HepG2 (cell line): Measurements from ENCODE around the gene SERP1. TPM values are rescaled to one million over a fixed set of nuclear protein-coding genes. Genes with fewer than 3 reads are reported as not detected.
A peak's percentile ranks its signal among the peaks of the same experiment; 100 is the strongest.

Source experiments
- ATAC-seq: fragments of 200-7000 bp; cut with Tn5 transposase; 3 replicates; pipeline ENCODE4 v1.9.1; 2020; ENCODE audit warnings: mild to moderate bottlenecking, moderate library complexity
- BruUV-seq: library from RNA; stranded (reverse); fragments of 400-500 nt; replicated peaks from 2 replicates; lab custom pipeline; 2021; lab: Mats Ljungman, UMichigan
- CTCF ChIA-PET: fragments of 300-600 bp; formaldehyde crosslinking; extraction: SDS; loops from one replicate; lab custom pipeline; 2021; ENCODE audit warnings: low total read pairs, inconsistent platforms, low intra/inter-chr PET ratio; lab: Yijun Ruan, JAX
- POLR2A ChIA-PET: fragments of 350-600 bp; sonication (Branson Sonifier 250); formaldehyde crosslinking; loops from one replicate; lab custom pipeline; 2020; ENCODE audit warnings: antibody characterized with exemption, inconsistent platforms; lab: Yijun Ruan, JAX
- DNase-seq: peaks from one replicate; pipeline ENCODE4 v3.0.0-alpha.2; 2015; ENCODE audit warnings: low spot score
- FAIRE-seq: peaks from 3 replicates; lab custom pipeline; 2011; peaks lifted over from hg19 to GRCh38; lab: Jason Lieb, UNC
- H2AFZ ChIP-seq: one replicate; pipeline ENCODE4 v1.6.1; 2011; ENCODE audit warnings: low read length, inconsistent platforms
- H3K27ac ChIP-seq: fragments of 300-600 bp; 3 replicates; pipeline ENCODE4 v1.8.0; 2011; ENCODE audit warnings: mixed run types, mild to moderate bottlenecking, mixed read lengths, low read length, inconsistent platforms; ENCODE audit not compliant: insufficient read depth; ENCODE audit errors: extremely low read length
- H3K27me3 ChIP-seq, 2 experiments: fragments of 200-600 bp in 1 of 2; 2 replicates in 1 of 2; 3 replicates in 1 of 2; pipeline versions ENCODE4 v1.6.0 to v1.8.0; 2011; ENCODE audit warnings: low read length in 2 of 2, mild to moderate bottlenecking in 2 of 2, moderate library complexity in 2 of 2, inconsistent platforms in 1 of 2; ENCODE audit not compliant: insufficient read depth in 2 of 2, control insufficient read depth in 1 of 2
- H3K36me3 ChIP-seq, 2 experiments: fragments of 200-600 bp in 1 of 2; replicated peaks in 1 of 2; 2 replicates in 1 of 2; 3 replicates in 1 of 2; pipeline versions ENCODE4 v1.5.1 to v1.8.0; 2011; ENCODE audit warnings: low read length in 2 of 2, inconsistent platforms in 1 of 2; ENCODE audit not compliant: insufficient read depth in 2 of 2, control insufficient read depth in 1 of 2
- H3K4me1 ChIP-seq: 2 replicates; pipeline ENCODE4 v1.5.1; 2012; ENCODE audit warnings: low read length, inconsistent platforms; ENCODE audit not compliant: insufficient read depth
- H3K4me2 ChIP-seq: 2 replicates; pipeline ENCODE4 v1.6.0; 2011; ENCODE audit warnings: low read depth, low read length, inconsistent platforms
- H3K4me3 ChIP-seq, 3 experiments: fragments of 200-600 bp in 1 of 3; sonication (generic), shearing (Covaris generic) in 1 of 3; replicated peaks in 1 of 3; 2 replicates each; pipeline ENCODE4 v1.5.1; 2011 to 2016; ENCODE audit warnings: low read length in 3 of 3, inconsistent platforms in 2 of 3, low read depth in 2 of 3, mild to moderate bottlenecking in 2 of 3, control low read depth in 1 of 3, mixed read lengths in 1 of 3; ENCODE audit not compliant: insufficient read depth in 1 of 3
- H3K79me2 ChIP-seq: one replicate; pipeline ENCODE4 v1.6.1; 2011; ENCODE audit warnings: low read length, inconsistent platforms; ENCODE audit not compliant: insufficient read depth
- H3K9ac ChIP-seq: 2 replicates; pipeline ENCODE4 v1.6.0; 2011; ENCODE audit warnings: mild to moderate bottlenecking, low read depth, low read length, inconsistent platforms; ENCODE audit not compliant: insufficient read depth
- H3K9me3 ChIP-seq: 2 replicates; pipeline ENCODE4 v1.5.1; 2012; ENCODE audit warnings: mild to moderate bottlenecking, low read length
- H4K20me1 ChIP-seq: 2 replicates; pipeline ENCODE4 v1.6.0; 2011; ENCODE audit warnings: inconsistent platforms, mild to moderate bottlenecking, low read length, moderate library complexity; ENCODE audit not compliant: insufficient read depth
- BCL6 ChIP-seq: IDR thresholded peaks from 2 replicates; pipeline ENCODE4 v1.6.1; 2016; ENCODE audit warnings: missing genetic modification reagents, missing compliant biosample characterization
- EED ChIP-seq: sonication (generic); formaldehyde crosslinking; IDR thresholded peaks from 2 replicates; pipeline ENCODE4 v1.5.0; 2020; ENCODE audit warnings: mild to moderate bottlenecking, missing genetic modification reagents
- HDAC6 ChIP-seq: fragments of 200-600 bp; sonication (generic); IDR thresholded peaks from 2 replicates; pipeline ENCODE4 v1.7.0; 2017; ENCODE audit warnings: mild to moderate bottlenecking, antibody characterized with exemption, low read length, low read depth
- HNRNPUL1 ChIP-seq: fragments of 200-400 bp; formaldehyde crosslinking; IDR thresholded peaks from 2 replicates; pipeline ENCODE4 v1.6.1; 2017; ENCODE audit warnings: low read depth, mild to moderate bottlenecking, low read length, moderate library complexity
- SRSF4 ChIP-seq: fragments of 200-400 bp; formaldehyde crosslinking; IDR thresholded peaks from one replicate; pipeline ENCODE4 v1.6.1; 2018; ENCODE audit warnings: mild to moderate bottlenecking, low read depth, low read length, moderate library complexity; ENCODE audit not compliant: poor library complexity, severe bottlenecking
- U2AF2 ChIP-seq: fragments of 200-400 bp; formaldehyde crosslinking; IDR thresholded peaks from 2 replicates; pipeline ENCODE4 v1.6.1; 2017; ENCODE audit warnings: low read depth, mild to moderate bottlenecking, low read length
- ZBTB38 ChIP-seq: sonication (generic); formaldehyde crosslinking; IDR thresholded peaks from 2 replicates; pipeline ENCODE4 v1.5.1; 2020; ENCODE audit warnings: mild to moderate bottlenecking, missing genetic modification reagents
- ZNF232 ChIP-seq: sonication (generic); formaldehyde crosslinking; IDR thresholded peaks from 2 replicates; pipeline ENCODE4 v1.4.0; 2020; ENCODE audit warnings: missing genetic modification reagents, borderline replicate concordance
- ZNF326 ChIP-seq: sonication (generic); formaldehyde crosslinking; IDR thresholded peaks from 2 replicates; pipeline ENCODE4 v1.4.0; 2020; ENCODE audit warnings: missing genetic modification reagents, borderline replicate concordance
- ZNF614 ChIP-seq: IDR thresholded peaks from 2 replicates; pipeline ENCODE4 v1.6.1; 2018; ENCODE audit warnings: missing biosample characterization, missing genetic modification reagents, inconsistent platforms, borderline replicate concordance
- WGBS: methylation state at CpG from one replicate; pipeline ENCODE4 v1.1.6; 2017; ENCODE audit warnings: low lambda C conversion rate; 5-methylcytosine and 5-hydroxymethylcytosine counted together
- in situ Hi-C: cut with HindIII; loops from 2 replicates; pipeline ENCODE4 v1.10.0; 2017; ENCODE audit warnings: low pct_unique_long_range_greater_than_20kb; ENCODE audit not compliant: extremely low pct_ligation_motif_present
- intact Hi-C: fragments of 100-400 bp; cut with micrococcal nuclease; formaldehyde crosslinking; loops from one replicate; pipeline ENCODE4 v1.10.0; 2022; ENCODE audit not compliant: unreplicated experiment
- polyA plus RNA-seq, 8 experiments: library from polyadenylated mRNA; depleted of rRNA in 3 of 8; stranded (reverse) in 7 of 8; unstranded in 1 of 8; fragments of >200 nt; fragmentation: Illumina TruSeq in 4 of 8; extraction: Trizol in 4 of 8; gene quantifications; 2 replicates each; pipeline versions ENCODE4 v1.2.1 to v1.2.3, GENCODE V29; 2011 to 2016; ENCODE audit warnings: low read depth in 4 of 8, missing spikeins in 1 of 8, mixed read lengths in 1 of 8; ENCODE audit not compliant: insufficient read depth in 1 of 8
- total RNA-seq, 5 experiments: library from RNA; depleted of rRNA; stranded (reverse); fragments of >200 nt; fragmentation: Illumina TruSeq; extraction: Trizol; gene quantifications; 2 replicates each; pipeline ENCODE4 v1.2.3, GENCODE V29; 2016; ENCODE audit warnings: low read depth in 1 of 5
- TF ChIP-seq, protein P1 (sequence below): sonication (generic); formaldehyde crosslinking; IDR thresholded peaks from 2 replicates; pipeline ENCODE4 v1.4.0; 2020; ENCODE audit warnings: mild to moderate bottlenecking, missing genetic modification reagents, borderline replicate concordance
- TF ChIP-seq, protein P2 (sequence below): sonication (generic); formaldehyde crosslinking; IDR thresholded peaks from 2 replicates; pipeline ENCODE4 v1.5.1; 2020; ENCODE audit warnings: mild to moderate bottlenecking, missing genetic modification reagents

SERP1 gene
- total and polyA plus RNA-seq, 2 of the 13 experiments (the other 11 are each of a cell fraction or from before 2014, with no cell fraction given), result 61.2 to 95.0 TPM

- TF ChIP-seq, protein P1, sequence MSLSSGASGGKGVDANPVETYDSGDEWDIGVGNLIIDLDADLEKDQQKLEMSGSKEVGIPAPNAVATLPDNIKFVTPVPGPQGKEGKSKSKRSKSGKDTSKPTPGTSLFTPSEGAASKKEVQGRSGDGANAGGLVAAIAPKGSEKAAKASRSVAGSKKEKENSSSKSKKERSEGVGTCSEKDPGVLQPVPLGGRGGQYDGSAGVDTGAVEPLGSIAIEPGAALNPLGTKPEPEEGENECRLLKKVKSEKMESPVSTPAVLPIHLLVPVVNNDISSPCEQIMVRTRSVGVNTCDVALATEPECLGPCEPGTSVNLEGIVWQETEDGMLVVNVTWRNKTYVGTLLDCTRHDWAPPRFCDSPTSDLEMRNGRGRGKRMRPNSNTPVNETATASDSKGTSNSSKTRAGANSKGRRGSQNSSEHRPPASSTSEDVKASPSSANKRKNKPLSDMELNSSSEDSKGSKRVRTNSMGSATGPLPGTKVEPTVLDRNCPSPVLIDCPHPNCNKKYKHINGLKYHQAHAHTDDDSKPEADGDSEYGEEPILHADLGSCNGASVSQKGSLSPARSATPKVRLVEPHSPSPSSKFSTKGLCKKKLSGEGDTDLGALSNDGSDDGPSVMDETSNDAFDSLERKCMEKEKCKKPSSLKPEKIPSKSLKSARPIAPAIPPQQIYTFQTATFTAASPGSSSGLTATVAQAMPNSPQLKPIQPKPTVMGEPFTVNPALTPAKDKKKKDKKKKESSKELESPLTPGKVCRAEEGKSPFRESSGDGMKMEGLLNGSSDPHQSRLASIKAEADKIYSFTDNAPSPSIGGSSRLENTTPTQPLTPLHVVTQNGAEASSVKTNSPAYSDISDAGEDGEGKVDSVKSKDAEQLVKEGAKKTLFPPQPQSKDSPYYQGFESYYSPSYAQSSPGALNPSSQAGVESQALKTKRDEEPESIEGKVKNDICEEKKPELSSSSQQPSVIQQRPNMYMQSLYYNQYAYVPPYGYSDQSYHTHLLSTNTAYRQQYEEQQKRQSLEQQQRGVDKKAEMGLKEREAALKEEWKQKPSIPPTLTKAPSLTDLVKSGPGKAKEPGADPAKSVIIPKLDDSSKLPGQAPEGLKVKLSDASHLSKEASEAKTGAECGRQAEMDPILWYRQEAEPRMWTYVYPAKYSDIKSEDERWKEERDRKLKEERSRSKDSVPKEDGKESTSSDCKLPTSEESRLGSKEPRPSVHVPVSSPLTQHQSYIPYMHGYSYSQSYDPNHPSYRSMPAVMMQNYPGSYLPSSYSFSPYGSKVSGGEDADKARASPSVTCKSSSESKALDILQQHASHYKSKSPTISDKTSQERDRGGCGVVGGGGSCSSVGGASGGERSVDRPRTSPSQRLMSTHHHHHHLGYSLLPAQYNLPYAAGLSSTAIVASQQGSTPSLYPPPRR (CRISPR knock-in tag), result no peak
- TF ChIP-seq HNRNPUL1, result no peak
- no peak for TF ChIP-seq HDAC6
- TF ChIP-seq EED (CRISPR knock-in tag), result peak; percentile 86
- peak; percentile 30; the same call in 1 of the 2 replicates for TF ChIP-seq ZNF614 (CRISPR knock-in tag)
Observed at GRCh38 chr3:150546226-150547044, at the start of gene SERP1, which contains the start of gene EIF2A (continued).

- DNase-seq, result no peak
- no peak overlapping the region for H3K4me3 ChIP-seq
- H3K79me2 ChIP-seq, result peaks cover 2% of the 10 kb centered on the region
- H3K27me3 ChIP-seq, result no peaks in the 10 kb centered on the region
- no peak for FAIRE-seq
- peaks cover 5% of the 10 kb centered on the region; the same call in 1 of the 2 replicates for H3K4me1 ChIP-seq
- intact Hi-C loops, result loop anchor here (5.0 kb wide), 1 partner anchor 273 kb away; no protein-coding TSS in a partner anchor
- CTCF ChIA-PET, result no interaction called here
- H3K9me3 ChIP-seq, result no peaks in the 10 kb centered on the region
- no peaks in the 10 kb centered on the region for H4K20me1 ChIP-seq
- H3K27ac ChIP-seq, result no peak overlapping the region
- 81% methylated on average over 4 of the region's 4 CpGs for WGBS
- peaks cover 0 to 2% of the 10 kb centered on the region in 2 experiments; a peak in 2 of 5 replicates for H3K36me3 ChIP-seq
- BruUV-seq, result no TSS peak
- H3K9ac ChIP-seq, result no peak overlapping the region
- POLR2A ChIA-PET, result interaction anchor here (2.1 kb wide), 1 partner anchor 9 kb away, joined by 9 read pairs; the partner anchor contains the start of gene SELENOT
- no peak overlapping the region for H2AFZ ChIP-seq
- no peak for ATAC-seq
- H3K4me2 ChIP-seq, result no peak overlapping the region
- in situ Hi-C loops, result no loop called here
- no peak for TF ChIP-seq U2AF2
- TF ChIP-seq, protein P2, sequence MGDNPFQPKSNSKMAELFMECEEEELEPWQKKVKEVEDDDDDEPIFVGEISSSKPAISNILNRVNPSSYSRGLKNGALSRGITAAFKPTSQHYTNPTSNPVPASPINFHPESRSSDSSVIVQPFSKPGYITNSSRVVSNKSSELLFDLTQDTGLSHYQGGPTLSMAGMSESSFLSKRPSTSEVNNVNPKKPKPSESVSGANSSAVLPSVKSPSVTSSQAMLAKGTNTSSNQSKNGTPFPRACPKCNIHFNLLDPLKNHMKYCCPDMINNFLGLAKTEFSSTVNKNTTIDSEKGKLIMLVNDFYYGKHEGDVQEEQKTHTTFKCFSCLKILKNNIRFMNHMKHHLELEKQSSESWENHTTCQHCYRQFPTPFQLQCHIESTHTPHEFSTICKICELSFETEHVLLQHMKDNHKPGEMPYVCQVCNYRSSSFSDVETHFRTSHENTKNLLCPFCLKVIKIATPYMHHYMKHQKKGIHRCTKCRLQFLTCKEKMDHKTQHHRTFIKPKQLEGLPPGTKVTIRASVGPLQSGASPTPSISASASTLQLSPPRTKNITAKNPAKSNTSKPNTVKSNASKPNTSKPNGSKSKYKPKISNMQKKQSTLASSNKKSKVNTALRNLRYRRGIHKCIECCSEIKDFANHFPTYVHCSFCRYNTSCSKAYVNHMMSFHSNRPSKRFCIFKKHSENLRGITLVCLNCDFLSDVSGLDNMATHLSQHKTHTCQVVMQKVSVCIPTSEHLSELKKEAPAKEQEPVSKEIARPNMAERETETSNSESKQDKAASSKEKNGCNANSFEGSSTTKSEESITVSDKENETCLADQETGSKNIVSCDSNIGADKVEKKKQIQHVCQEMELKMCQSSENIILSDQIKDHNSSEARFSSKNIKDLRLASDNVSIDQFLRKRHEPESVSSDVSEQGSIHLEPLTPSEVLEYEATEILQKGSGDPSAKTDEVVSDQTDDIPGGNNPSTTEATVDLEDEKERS (CRISPR knock-in tag), result no peak
- no peak for TF ChIP-seq ZBTB38 (CRISPR knock-in tag)
- no peak for TF ChIP-seq ZNF232
- TF ChIP-seq ZNF326 (CRISPR knock-in tag), result no peak
- TF ChIP-seq SRSF4, result no peak
- TF ChIP-seq BCL6 (CRISPR knock-in tag), result no peak
Observed at GRCh38 chr3:150594150-150594549, 47.9 kb upstream of the SERP1 start.
